HG02642 (cell line): ENCODE data around the gene EXD3.
"Not testable (repeated sequence)": the region's sequence is repeated elsewhere in the genome, so short reads cannot be mapped to it uniquely, and the experiment has no call there.

Experiments used
- ATAC-seq: cut with Tn5 transposase; IDR thresholded peaks from one replicate; pipeline ENCODE4 v1.9.1; 2021; ENCODE audit warnings: mild to moderate bottlenecking; ENCODE audit not compliant: unreplicated experiment, poor library complexity

EXD3 gene

GRCh38 chr9:137397675-137398423 is 25.1 kb downstream of the EXD3 start:
- ATAC-seq: no peak

DNA sequence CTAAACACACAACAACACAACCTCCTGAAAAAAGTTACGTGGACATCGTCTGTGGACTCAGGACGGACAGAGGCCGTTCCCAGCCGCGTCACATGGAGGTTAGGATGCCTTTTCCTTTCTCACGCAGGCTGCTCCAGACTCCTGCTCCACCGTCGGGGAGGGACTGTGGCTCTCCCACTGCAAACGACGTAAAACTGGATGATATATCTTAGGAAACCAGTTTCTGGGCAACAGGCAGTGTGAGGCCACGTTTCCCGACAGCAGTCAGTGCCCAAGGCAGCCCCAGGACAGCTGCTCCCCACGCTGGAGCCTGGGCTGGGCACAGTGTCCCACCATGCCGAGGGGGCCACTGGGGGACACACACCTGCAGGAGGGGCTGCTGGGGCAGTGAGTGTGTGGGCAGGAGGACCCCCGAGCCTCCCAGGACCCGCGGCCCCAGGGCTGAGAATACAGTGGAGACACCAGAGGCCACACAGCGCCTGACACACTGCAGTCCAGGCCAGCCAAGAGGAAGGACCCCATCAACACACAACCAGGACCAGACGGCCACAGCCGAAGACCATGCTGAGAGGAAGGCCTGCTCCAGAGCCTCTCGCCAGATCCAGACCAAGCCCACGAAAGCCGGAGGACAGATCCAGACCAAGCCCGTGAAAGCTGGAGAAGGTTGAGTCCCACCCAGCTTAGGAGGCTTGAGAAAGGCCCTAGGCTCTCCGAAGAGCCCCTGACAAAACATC is 26.2 kb downstream of the EXD3 start:
- no peak for ATAC-seq

GRCh38 chr9:137396227-137396626 is 26.7 kb downstream of the EXD3 start:
- no peak for ATAC-seq

DNA sequence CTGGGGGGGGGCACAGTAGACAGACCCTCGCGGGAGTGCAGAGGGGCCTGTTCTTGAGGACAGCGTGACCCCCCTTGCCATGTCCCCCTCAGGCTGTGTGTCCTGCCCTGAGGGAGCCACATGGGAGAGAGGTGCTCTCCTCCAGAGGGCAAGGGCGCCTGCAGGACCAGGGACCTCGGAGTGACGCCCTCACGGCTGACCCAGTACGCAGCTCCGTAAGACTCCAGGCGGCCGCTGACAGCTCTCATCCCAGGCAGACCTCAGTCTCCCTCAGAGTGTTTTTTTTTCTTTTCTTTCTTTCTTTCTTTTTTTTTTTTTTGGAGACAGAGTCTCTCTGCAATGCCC is 27.3 kb downstream of the EXD3 start:
- no peak for ATAC-seq

DNA sequence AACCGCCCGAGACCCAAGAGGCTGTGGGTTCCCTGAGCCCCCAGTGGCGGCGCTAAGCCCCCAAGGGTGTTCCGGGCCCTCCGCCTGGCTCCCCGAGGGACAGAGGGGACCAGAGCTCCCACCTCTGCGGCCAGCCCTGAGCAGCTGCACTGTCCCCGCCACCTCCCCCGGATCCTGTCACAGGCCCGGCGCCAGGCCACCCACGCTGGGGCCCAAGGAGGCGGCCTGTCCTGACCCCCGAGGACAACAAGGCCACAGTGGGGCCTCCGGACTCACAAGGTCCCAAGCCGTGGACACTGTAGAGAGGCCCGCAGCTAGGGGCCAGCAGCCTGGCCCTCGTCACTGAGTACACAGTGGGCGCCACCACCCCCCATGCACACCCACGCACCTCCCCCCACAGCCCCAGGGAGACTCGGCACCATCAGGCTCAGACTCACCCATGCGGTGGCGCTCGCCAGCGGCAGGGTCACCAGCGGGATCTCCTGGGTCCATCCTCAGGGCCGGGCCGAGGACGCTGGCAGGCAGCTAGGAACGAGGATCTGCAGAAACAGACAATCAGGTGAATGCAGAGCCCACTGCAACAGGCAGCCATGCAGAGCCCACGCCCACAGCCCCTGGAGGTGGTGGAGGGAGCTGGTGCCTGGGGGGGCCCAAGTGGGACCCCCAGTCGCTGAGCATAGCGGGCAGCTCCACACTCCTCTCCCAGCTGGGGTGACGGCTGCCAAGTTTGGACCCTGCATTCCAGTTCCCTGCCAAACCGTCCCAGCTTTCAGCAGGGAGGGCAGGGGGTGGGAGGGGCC is 27.9 kb downstream of the EXD3 start:
- ATAC-seq: no peak

DNA sequence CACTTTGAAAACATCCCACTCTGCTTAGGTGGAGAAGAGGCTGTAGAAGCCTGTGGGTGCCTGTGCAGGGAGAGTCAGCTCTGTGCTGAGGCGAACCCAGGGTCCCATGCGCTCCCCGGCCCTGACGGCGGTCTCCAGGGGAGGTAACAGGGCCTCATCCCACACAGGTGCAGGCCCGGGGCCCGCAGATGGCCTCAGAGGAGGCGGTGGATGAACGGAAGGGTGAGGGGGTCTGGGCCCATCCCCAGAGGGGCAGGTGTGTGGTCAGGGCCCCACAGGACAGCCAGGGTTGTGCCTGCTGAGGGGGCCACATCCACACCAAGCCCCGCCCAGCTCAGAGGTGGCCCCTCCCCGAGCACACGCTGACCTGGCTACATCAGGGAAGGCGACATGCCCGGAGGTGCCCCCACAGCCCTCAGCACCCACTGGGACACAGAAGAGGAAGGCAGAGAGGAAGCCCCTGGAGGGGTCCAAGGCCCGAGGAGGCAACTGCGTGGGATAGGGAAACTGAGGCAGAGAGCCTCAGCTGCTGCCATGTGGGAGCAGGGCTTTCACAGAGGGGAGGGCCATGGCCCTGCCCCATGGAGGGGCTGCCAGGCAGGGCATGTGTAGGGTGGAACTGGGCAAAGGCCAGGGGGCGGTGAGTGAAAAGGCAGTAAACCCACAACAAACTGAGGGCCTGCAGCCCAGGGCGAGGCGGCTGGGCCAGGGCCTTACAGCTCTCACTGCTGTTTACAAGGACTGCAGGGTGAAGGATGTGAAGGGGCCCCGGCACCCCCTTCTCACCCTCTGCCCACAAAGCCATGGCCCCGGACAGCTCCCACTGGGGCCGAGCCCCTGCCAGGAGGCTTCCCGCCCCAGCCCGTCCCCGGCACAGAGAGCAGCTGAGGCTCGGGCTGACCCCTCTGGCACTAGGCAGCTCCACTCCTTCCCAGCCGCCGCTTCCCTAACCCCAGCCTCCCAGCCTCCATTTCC is 29.5 kb downstream of the EXD3 start:
- ATAC-seq: no peak

DNA sequence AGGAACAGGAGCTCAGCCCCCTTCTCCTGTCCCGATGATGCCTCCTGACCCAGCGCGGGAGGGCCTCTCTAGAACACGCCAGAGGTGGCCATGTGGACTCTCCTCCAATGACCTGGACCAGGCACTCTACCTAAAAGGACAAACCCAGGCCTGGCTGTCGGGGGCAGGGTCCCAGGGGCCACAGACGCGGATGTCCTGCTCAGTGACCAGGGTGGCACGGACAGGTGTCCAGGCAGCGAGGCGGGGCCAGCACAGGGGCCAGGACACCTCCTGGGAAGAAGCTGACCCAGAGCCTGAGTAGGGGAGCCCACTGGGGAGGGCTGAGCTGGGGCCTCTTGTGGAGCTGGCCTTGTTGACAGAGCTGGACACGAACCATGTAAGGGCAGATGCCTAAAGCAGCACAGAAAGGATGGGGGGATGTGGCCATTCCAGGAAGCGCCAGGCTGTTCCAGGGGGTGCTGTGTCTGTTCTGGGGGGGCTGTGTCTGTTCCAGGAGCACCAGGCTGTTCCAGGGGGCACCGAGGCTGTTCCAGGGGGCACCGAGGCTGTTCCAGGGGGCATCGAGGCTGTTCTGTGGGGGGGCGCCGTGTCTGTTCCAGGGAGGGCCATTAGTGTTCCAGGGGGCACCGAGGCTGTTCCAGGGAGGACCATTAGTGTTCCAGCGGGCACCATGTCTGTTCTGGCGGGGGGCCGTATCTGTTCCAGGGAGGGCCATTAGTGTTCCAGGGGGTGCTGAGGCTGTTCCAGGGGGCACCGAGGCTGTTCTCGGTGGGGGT is 30.5 kb downstream of the EXD3 start:
- no peak for ATAC-seq

DNA sequence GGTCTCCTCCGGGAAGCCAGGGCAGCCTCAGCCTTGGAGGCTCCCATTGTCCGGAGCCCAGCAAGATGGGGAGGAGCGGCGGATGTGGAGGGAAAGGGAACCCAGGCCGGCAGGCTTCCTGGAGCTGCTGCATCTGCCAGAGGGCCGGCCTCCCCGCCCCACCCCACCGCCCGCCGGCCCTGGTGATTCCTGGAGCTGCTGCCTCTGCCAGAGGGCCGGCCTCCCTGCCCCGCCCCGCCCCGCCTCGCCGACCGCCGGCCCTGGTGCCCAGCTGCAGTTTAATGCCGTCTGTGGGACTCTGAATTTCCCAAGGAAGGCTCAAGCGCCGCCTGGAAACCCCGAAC is 31.6 kb downstream of the EXD3 start:
- no peak for ATAC-seq

GRCh38 chr9:137390553-137391410 is 32.2 kb downstream of the EXD3 start:
- no peak for ATAC-seq

DNA sequence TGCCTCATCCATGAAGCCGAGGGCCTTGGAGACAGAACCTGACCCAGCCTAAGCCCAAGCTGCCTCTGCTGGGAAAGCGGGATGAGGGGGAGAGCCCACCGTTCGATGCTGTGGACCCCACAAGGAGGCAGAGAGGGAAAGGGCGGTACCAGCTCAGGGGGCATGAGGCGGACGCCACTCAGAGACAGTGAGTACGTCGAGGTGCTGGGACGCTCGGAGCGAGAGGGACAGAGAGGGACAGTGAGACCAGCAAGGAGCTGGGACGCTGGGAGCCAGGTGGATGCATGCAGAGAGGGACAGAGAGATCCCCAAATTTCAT is 33.6 kb downstream of the EXD3 start:
- ATAC-seq: no peak

DNA sequence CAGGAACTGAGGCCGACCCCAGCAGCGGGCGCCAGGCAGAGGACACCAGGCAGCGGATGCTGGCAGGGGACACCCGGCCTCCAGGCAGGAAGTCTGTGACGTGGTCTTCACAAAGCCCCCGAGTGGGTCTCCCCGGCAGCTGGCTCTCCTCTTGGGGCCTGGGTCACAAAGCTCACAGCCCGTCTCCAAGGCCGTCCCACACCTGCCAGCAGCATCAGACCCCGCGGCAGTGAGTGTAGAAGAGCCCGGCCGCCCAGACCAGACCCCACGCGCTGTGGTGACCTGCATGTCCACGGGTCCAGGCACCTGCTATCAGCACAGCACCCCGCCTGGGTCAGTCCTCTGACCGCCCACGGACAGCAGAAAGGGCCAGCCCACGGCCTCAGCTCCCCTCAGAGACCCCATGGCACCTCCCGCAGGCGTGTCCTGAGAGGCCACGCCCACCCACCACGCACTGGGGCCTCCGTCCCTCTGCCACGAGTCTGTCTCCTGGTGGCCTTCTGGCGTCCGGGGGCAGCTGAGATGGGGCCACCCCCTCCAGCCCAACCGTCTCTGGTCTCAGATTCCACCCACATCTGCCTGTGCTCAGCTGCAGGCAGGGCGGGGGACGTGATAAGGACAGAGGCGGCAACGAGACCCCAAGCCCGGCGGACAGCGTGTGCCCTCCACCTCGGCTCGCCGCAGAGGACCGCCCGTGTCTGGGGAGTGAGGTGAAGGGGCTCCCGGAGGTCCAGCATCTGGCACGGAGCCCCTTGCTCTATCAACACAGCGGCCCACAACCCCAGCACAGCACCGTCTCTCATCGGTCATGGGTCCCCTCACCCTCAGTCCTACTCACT is 34.2 kb downstream of the EXD3 start:
- no peak for ATAC-seq

DNA sequence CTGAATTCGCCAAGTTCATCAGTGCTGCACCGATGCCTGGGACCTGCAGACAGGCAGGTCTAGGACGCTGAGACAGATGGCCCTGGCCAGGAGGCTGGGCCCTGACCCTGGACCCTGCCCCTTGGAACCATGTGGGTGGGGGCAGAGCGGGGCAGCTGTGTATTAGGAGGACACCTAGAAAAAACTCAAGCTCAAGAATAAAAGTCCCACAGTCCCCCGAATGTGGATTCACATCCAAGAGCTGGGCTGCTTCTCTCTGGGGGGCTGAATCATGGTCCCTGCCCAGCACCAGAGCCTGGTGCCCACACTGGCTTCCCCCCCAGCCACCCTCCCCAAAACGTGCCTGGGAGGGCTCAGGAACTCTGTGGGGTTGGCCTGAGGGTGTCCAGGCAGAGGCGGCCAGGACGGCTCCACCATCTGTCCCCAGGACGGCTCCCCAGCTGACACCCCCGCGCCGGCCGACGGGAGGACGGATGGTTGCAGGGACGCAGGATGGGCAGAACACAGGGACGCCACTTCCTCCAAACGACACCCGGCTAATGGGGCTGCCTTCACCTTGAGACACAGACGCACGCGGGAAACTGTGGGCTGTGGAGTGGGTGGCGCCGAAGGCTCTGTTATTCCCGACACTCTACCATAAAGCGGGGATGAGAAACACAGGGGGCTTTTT is 34.9 kb downstream of the EXD3 start:
- ATAC-seq: no peak

GRCh38 chr9:137387114-137387890 is 35.7 kb downstream of the EXD3 start:
- ATAC-seq: no peak

DNA sequence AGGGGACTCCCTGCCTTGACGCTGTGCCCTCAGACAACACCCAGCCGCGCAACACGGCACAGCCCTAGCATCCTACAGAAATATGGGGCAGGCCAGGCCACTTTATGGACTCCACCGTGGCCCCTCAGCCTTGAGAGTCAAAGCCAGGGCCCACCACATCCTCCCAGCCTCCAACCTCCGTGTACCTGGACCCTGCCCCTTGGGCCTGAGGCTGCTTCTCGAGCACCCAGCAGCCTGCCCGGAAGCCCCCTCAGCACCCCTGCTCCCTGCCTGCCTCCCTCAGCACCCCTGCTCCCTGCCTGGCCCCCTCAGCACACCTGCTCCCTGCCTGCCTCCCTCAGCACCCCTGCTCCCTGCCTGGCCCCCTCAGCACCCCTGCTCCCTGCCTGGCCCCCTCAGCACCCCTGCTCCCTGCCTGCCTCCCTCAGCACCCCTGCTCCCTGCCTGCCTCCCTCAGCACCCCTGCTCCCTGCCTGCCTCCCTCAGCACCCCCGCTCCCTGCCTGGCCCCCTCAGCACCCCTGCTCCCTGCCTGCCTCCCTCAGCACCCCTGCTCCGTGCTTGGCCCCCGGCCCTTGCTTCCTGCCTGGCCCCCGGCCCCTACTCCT is 36.4 kb downstream of the EXD3 start:
- not testable (repeated sequence) for ATAC-seq

- ATAC-seq: no peak
Observed at GRCh38 chr9:137385061-137385655, 37.8 kb downstream of the EXD3 start.
